B cell (primary cell): ENCODE measurements around the gene EMP2. TPM values are rescaled to one million over a fixed set of nuclear protein-coding genes. Genes with fewer than 3 reads are reported as not detected.
"Not testable (repeated sequence)": the region's sequence is repeated elsewhere in the genome, so short reads cannot be mapped to it uniquely, and the experiment has no call there.

Source experiments
- ATAC-seq: fragments of 200-7000 bp; cut with Tn5 transposase; one replicate; pipeline ENCODE4 v1.10.0; 2021; ENCODE audit warnings: low read depth, mild to moderate bottlenecking, moderate number of reproducible peaks, moderate library complexity
- CTCF ChIA-PET: fragments of 350-600 bp; sonication (Branson Sonifier 250); formaldehyde crosslinking; loops from one replicate; lab custom pipeline; 2021; ENCODE audit warnings: antibody characterized with exemption, inconsistent platforms; lab: Charles Lee
- POLR2A ChIA-PET: fragments of 350-600 bp; sonication (Branson Sonifier 250); formaldehyde crosslinking; loops from one replicate; lab custom pipeline; 2021; ENCODE audit warnings: antibody characterized with exemption; lab: Charles Lee
- DNase-seq: peaks from one replicate; pipeline ENCODE4 v3.0.0; 2013
- H2AFZ ChIP-seq: 2 replicates; pipeline ENCODE4 v1.6.1; 2012; ENCODE audit warnings: mild to moderate bottlenecking, low read depth, low read length; ENCODE audit not compliant: insufficient read depth, poor library complexity, severe bottlenecking
- H3K27ac ChIP-seq, 2 donors: 1 replicate in 1 of 2; 2 replicates in 1 of 2; pipeline ENCODE4 v1.5.1; 2012 to 2013; ENCODE audit warnings: low read length in 2 of 2, mild to moderate bottlenecking in 2 of 2, moderate library complexity in 1 of 2
- H3K27me3 ChIP-seq, 4 experiments: fragments of 200-600 bp in 1 of 4; sonication (generic) in 1 of 4; replicated peaks in 1 of 4; 1 replicate in 2 of 4; 2 replicates in 2 of 4; pipeline versions ENCODE4 v1.6.1 to v1.7.0; 2013 to 2016; ENCODE audit warnings: low read length in 3 of 4, mild to moderate bottlenecking in 2 of 4, mixed read lengths in 1 of 4, moderate library complexity in 1 of 4; ENCODE audit not compliant: insufficient read depth in 4 of 4, control insufficient read depth in 3 of 4; ENCODE audit errors: control extremely low read depth in 1 of 4
- H3K36me3 ChIP-seq, 2 experiments: replicated peaks in 1 of 2; 1 replicate in 1 of 2; 2 replicates in 1 of 2; pipeline versions ENCODE4 v1.6.1 to v1.7.1; 2013; ENCODE audit warnings: low read length in 1 of 2; ENCODE audit not compliant: insufficient read depth in 2 of 2, control insufficient read depth in 1 of 2; ENCODE audit errors: control extremely low read depth in 1 of 2, extremely low read depth in 1 of 2
- H3K4me1 ChIP-seq, 2 donors: fragments of 200-600 bp in 1 of 2; sonication (generic) in 1 of 2; 1 replicate in 1 of 2; 2 replicates in 1 of 2; pipeline versions ENCODE4 v1.5.1 to v1.6.1; 2013 to 2017; ENCODE audit warnings: low read length in 2 of 2; ENCODE audit not compliant: control insufficient read depth in 2 of 2, insufficient read depth in 2 of 2
- H3K4me2 ChIP-seq: replicated peaks from 2 replicates; pipeline ENCODE3; 2012; ENCODE audit warnings: mild to moderate bottlenecking, low read depth, low read length; ENCODE audit not compliant: poor library complexity, severe bottlenecking
- H3K4me3 ChIP-seq, 5 experiments: fragments of 200-600 bp in 1 of 5; sonication (generic) in 1 of 5; 1 replicate in 3 of 5; 2 replicates in 2 of 5; pipeline versions ENCODE4 v1.5.1 to v1.7.0; 2011 to 2016; ENCODE audit warnings: low read length in 4 of 5, mild to moderate bottlenecking in 4 of 5, low read depth in 2 of 5, control low read depth in 1 of 5, moderate library complexity in 1 of 5; ENCODE audit not compliant: insufficient read depth in 1 of 5; ENCODE audit errors: control extremely low read depth in 1 of 5, extremely low read depth in 1 of 5
- H3K79me2 ChIP-seq: fragments of 200-600 bp; sonication (generic); one replicate; pipeline ENCODE4 v1.6.0; 2016; ENCODE audit warnings: low read length; ENCODE audit not compliant: control insufficient read depth, insufficient read depth
- H3K9ac ChIP-seq: fragments of 200-600 bp; sonication (generic); 2 replicates; pipeline ENCODE4 v1.6.1; 2017; ENCODE audit warnings: mild to moderate bottlenecking, low read length, moderate library complexity
- H3K9me3 ChIP-seq, 3 donors: one replicate each; pipeline versions ENCODE4 v1.6.1 to v1.7.1; 2013; ENCODE audit warnings: low read length in 2 of 3; ENCODE audit not compliant: control insufficient read depth in 2 of 3, insufficient read depth in 1 of 3; ENCODE audit errors: control extremely low read depth in 1 of 3
- H4K20me1 ChIP-seq: 2 replicates; pipeline ENCODE4 v1.6.0; 2012; ENCODE audit warnings: mild to moderate bottlenecking, low read length; ENCODE audit not compliant: insufficient read depth, control insufficient read depth, poor library complexity, severe bottlenecking
- H3K27ac Mint-ChIP-seq: one replicate; pipeline ENCODE4 v1.8.0; 2021; ENCODE audit warnings: mixed read lengths
- H3K27me3 Mint-ChIP-seq: one replicate; pipeline ENCODE4 v1.8.0; 2021; ENCODE audit warnings: mixed read lengths
- H3K4me1 Mint-ChIP-seq: one replicate; pipeline ENCODE4 v1.8.0; 2021; ENCODE audit warnings: mixed read lengths
- H3K4me3 Mint-ChIP-seq: one replicate; pipeline ENCODE4 v1.8.0; 2021; ENCODE audit warnings: mixed read lengths
- H3K9me3 Mint-ChIP-seq: one replicate; pipeline ENCODE4 v1.8.0; 2022; ENCODE audit warnings: mixed read lengths; ENCODE audit not compliant: insufficient read depth
- CTCF ChIP-seq: fragments of 200-600 bp; IDR thresholded peaks from one replicate; pipeline ENCODE4 v1.8.0; 2022; ENCODE audit warnings: antibody characterized with exemption, mild to moderate bottlenecking
- EZH2 ChIP-seq: IDR thresholded peaks from 2 replicates; pipeline ENCODE4 v1.6.1; 2012; ENCODE audit warnings: borderline replicate concordance, low read depth, mild to moderate bottlenecking, moderate library complexity, low read length; ENCODE audit not compliant: insufficient read depth, poor library complexity, severe bottlenecking
- WGBS: methylation state at CpG from one replicate; pipeline ENCODE4 v1.1.5; 2013; ENCODE audit warnings: missing lambda C conversion rate; ENCODE audit not compliant: insufficient coverage; 5-methylcytosine and 5-hydroxymethylcytosine counted together
- intact Hi-C: fragments of 100-400 bp; cut with micrococcal nuclease; formaldehyde crosslinking; loops from one replicate; pipeline ENCODE4 v1.10.0; 2022
- polyA plus RNA-seq: library from polyadenylated mRNA; depleted of rRNA; stranded (reverse); fragments of >200 nt; gene quantifications from 2 replicates; pipeline ENCODE4 v1.2.3, GENCODE V29; 2012
- total RNA-seq, 2 donors: library from RNA; stranded (reverse); fragments of 120-200 nt in 1 of 2; gene quantifications; 1 replicate in 1 of 2; 2 replicates in 1 of 2; pipeline versions ENCODE4 v1.2.3 to v1.2.4, GENCODE V29; 2013 to 2022

Gene EMP2
- total and polyA plus RNA-seq, 2 donors (not counting 1 experiment from before 2014, with no cell fraction given): 0.01 TPM; not detected in 1

- Histone ChIP-seq H3K27ac (no peak overlapping the region), H4K20me1 (no peaks in the 10 kb centered on the region), H3K9ac (no peak overlapping the region), H3K4me2 (no peak overlapping the region), H3K4me3 (no peak overlapping the region), H2AFZ (no peak overlapping the region), H3K27me3 (peaks cover 0 to 16% (median 3%) of the 10 kb centered on the region in 4 experiments), H3K79me2 (no peaks in the 10 kb centered on the region), H3K36me3 (no peaks in the 10 kb centered on the region), H3K9me3 (peaks cover 0 to 8% (median 0%) of the 10 kb centered on the region in 3 donors), H3K4me1 (peaks cover 9 to 12% of the 10 kb centered on the region in 2 donors)
- H3K27ac Mint-ChIP-seq: no peak overlapping the region
- no peak overlapping the region for H3K4me3 Mint-ChIP-seq
- intact Hi-C loops: no loop called here
- H3K27me3 Mint-ChIP-seq: peaks cover 33% of the 10 kb centered on the region
- POLR2A ChIA-PET: no interaction called here
- peaks cover 8% of the 10 kb centered on the region for H3K4me1 Mint-ChIP-seq
- CTCF ChIA-PET: no interaction called here
- WGBS: no CpG with 5 or more reads among the region's 3 CpGs
- H3K9me3 Mint-ChIP-seq: no peaks in the 10 kb centered on the region
- ATAC-seq (no peak), DNase-seq (no peak)
- TF ChIP-seq EZH2: no peak
- no peak for TF ChIP-seq CTCF
Observed at GRCh38 chr16:10623059-10623458, 42.7 kb upstream of the EMP2 start.

- H3K4me1 ChIP-seq: peaks cover 9 to 12% of the 10 kb centered on the region in 2 donors
- Mint-ChIP-seq H3K4me3 (no peak overlapping the region), H3K4me1 (peaks cover 8% of the 10 kb centered on the region), H3K27me3 (peaks cover 38% of the 10 kb centered on the region), H3K9me3 (no peaks in the 10 kb centered on the region), H3K27ac (no peak overlapping the region)
- CTCF ChIA-PET: no interaction called here
- H3K27ac ChIP-seq: no peak overlapping the region
- TF ChIP-seq EZH2: no peak
- TF ChIP-seq CTCF: no peak
- H3K9me3 ChIP-seq: peaks cover 0 to 8% (median 0%) of the 10 kb centered on the region in 3 donors
- intact Hi-C loops: no loop called here
- no peaks in the 10 kb centered on the region for H4K20me1 ChIP-seq
- POLR2A ChIA-PET: no interaction called here
- DNase-seq (no peak), ATAC-seq (no peak)
- H3K36me3 ChIP-seq: no peaks in the 10 kb centered on the region
- WGBS: 91% methylated on average over 16 of the region's 19 CpGs
- H3K9ac ChIP-seq: no peak overlapping the region
- H3K27me3 ChIP-seq: peaks cover 0 to 16% (median 3%) of the 10 kb centered on the region in 4 experiments
- no peaks in the 10 kb centered on the region for H3K79me2 ChIP-seq
- no peak overlapping the region for H2AFZ ChIP-seq
- no peak overlapping the region for H3K4me3 ChIP-seq
- no peak overlapping the region for H3K4me2 ChIP-seq
Observed at GRCh38 chr16:10622036-10622921, 41.9 kb upstream of the EMP2 start.

GRCh38 chr16:10621216-10621949 is 41.0 kb upstream of the EMP2 start:
- intact Hi-C loops, H3K36me3 ChIP-seq, H3K9ac ChIP-seq, H3K4me3 ChIP-seq, H3K79me2 ChIP-seq, H3K4me1 Mint-ChIP-seq, H2AFZ ChIP-seq, CTCF ChIA-PET, ATAC-seq, H3K9me3 Mint-ChIP-seq, H3K27ac ChIP-seq, DNase-seq, H3K9me3 ChIP-seq, H3K4me2 ChIP-seq, H4K20me1 ChIP-seq, H3K4me3 Mint-ChIP-seq, POLR2A ChIA-PET, H3K27ac Mint-ChIP-seq: not testable (repeated sequence)
- 94% methylated on average over 5 of the region's 7 CpGs for WGBS
- Histone ChIP-seq H3K27me3 (peaks cover 0 to 18% (median 3%) of the 10 kb centered on the region in 4 experiments), H3K4me1 (peaks cover 9 to 12% of the 10 kb centered on the region in 2 donors)
- peaks cover 35% of the 10 kb centered on the region for H3K27me3 Mint-ChIP-seq
